Left ventricle myocardium inferior (tissue), 1 donor: ENCODE measurements around the gene HNRNPUL1. TPM values are rescaled to one million over a fixed set of nuclear protein-coding genes. Genes with fewer than 3 reads are reported as not detected.

ENCODE experiments used
- DNase-seq: peaks from one replicate; pipeline ENCODE4 v3.0.0-alpha.2; 2020
- H3K27ac ChIP-seq: fragments of 200-600 bp; replicated peaks from 2 replicates; pipeline ENCODE4 v1.8.0; 2021
- H3K27me3 ChIP-seq: fragments of 200-600 bp; 2 replicates; pipeline ENCODE4 v1.8.0; 2021; ENCODE audit warnings: low read depth
- H3K36me3 ChIP-seq: fragments of 200-600 bp; 2 replicates; pipeline ENCODE4 v1.8.0; 2021
- H3K4me1 ChIP-seq: fragments of 200-600 bp; 2 replicates; pipeline ENCODE4 v1.8.0; 2021
- H3K4me3 ChIP-seq: fragments of 200-600 bp; 2 replicates; pipeline ENCODE4 v1.8.0; 2021; ENCODE audit warnings: mild to moderate bottlenecking, moderate library complexity
- H3K9me3 ChIP-seq: fragments of 200-600 bp; replicated peaks from 2 replicates; pipeline ENCODE4 v1.8.0; 2021
- CTCF ChIP-seq: fragments of 200-600 bp; IDR thresholded peaks from 2 replicates; pipeline ENCODE4 v1.8.0; 2021; ENCODE audit warnings: antibody characterized with exemption, mild to moderate bottlenecking, borderline replicate concordance
- intact Hi-C: fragments of 100-400 bp; cut with micrococcal nuclease; formaldehyde crosslinking; loops from one replicate; pipeline ENCODE4 v1.11.0; 2022
- total RNA-seq: library from RNA; stranded (reverse); fragmentation: NEBNext Ultra II Directional; extraction: Animal tissue kit (Norgen Biotek cat#: 25700); gene quantifications from one replicate; pipeline ENCODE4 v1.2.1, GENCODE V29; 2021
- donor health status: DM: no; HTN: yes; CAD: no; lungs with severe emphysema.

The HNRNPUL1 gene
- total RNA-seq, 1 donor from 2014 or later = 103 TPM

GRCh38 chr19:41354343-41354953 is 90.3 kb downstream of the HNRNPUL1 start:
- Histone ChIP-seq H3K36me3 (no peaks in the 10 kb centered on the region), H3K4me1 (peaks cover 67% of the 10 kb centered on the region), H3K4me3 (peak overlapping the region; percentile 93), H3K27ac (peak overlapping the region; percentile 94), H3K27me3 (peaks cover 13% of the 10 kb centered on the region), H3K9me3 (no peaks in the 10 kb centered on the region)
- DNase-seq = peak; percentile 28
- no peak for TF ChIP-seq CTCF
- intact Hi-C loops = no loop called here

GRCh38 chr19:41355035-41355434 is 90.9 kb downstream of the HNRNPUL1 start:
- Histone ChIP-seq H3K36me3 (no peaks in the 10 kb centered on the region), H3K9me3 (no peaks in the 10 kb centered on the region), H3K4me1 (peaks cover 63% of the 10 kb centered on the region), H3K27me3 (peaks cover 13% of the 10 kb centered on the region), H3K4me3 (no peak overlapping the region), H3K27ac (peak overlapping the region; percentile 66)
- intact Hi-C loops = no loop called here
- no peak for TF ChIP-seq CTCF
- DNase-seq = no peak

GRCh38 chr19:41355802-41356201 is 91.6 kb downstream of the HNRNPUL1 start:
- Histone ChIP-seq H3K4me1 (peaks cover 55% of the 10 kb centered on the region), H3K36me3 (no peaks in the 10 kb centered on the region), H3K27me3 (peaks cover 13% of the 10 kb centered on the region), H3K9me3 (no peaks in the 10 kb centered on the region), H3K4me3 (no peak overlapping the region), H3K27ac (peak overlapping the region; percentile 66)
- intact Hi-C loops = no loop called here
- peak; percentile 35 for DNase-seq
- no peak for TF ChIP-seq CTCF

- Histone ChIP-seq H3K27me3 (peaks cover 10% of the 10 kb centered on the region), H3K27ac (peak overlapping the region; percentile 27), H3K9me3 (no peaks in the 10 kb centered on the region), H3K36me3 (no peaks in the 10 kb centered on the region), H3K4me1 (peaks cover 41% of the 10 kb centered on the region), H3K4me3 (no peak overlapping the region)
- no peak for TF ChIP-seq CTCF
- no peak for DNase-seq
- intact Hi-C loops = no loop called here
Measured at GRCh38 chr19:41356984-41357739, 93.0 kb downstream of the HNRNPUL1 start.

Other genes starting within 250 kb of the HNRNPUL1 start
- gene CYP2A13, start 175.9 kb upstream of the HNRNPUL1 start, total RNA-seq = not detected
- gene CYP2F1, start 149.9 kb upstream of the HNRNPUL1 start, total RNA-seq = not detected
- gene CYP2S1, start 71.2 kb upstream of the HNRNPUL1 start, total RNA-seq = 0.44 TPM
- gene AXL, start 45.1 kb upstream of the HNRNPUL1 start, total RNA-seq = 13.6 TPM
- 15.5 TPM for gene CCDC97, start 45.8 kb downstream of the HNRNPUL1 start, total RNA-seq
- gene TGFB1, start 89.5 kb downstream of the HNRNPUL1 start, total RNA-seq = 14.9 TPM
- gene B9D2, start 99.8 kb downstream of the HNRNPUL1 start, total RNA-seq = 2.5 TPM
- 2.8 TPM for gene TMEM91, start 112.2 kb downstream of the HNRNPUL1 start, total RNA-seq
- gene EXOSC5, start 133.0 kb downstream of the HNRNPUL1 start, total RNA-seq = 17.4 TPM
- gene BCKDHA, start 133.4 kb downstream of the HNRNPUL1 start, total RNA-seq = 51.0 TPM
- 10.3 TPM for gene B3GNT8, start 163.0 kb downstream of the HNRNPUL1 start, total RNA-seq
- 125 TPM for gene DMAC2, start 175.5 kb downstream of the HNRNPUL1 start, total RNA-seq
- gene ERICH4, start 178.8 kb downstream of the HNRNPUL1 start, total RNA-seq = not detected